ENCODE data around the gene LEKR1.
A peak's percentile ranks its signal among the peaks of the same experiment; 100 is the strongest.
"Not testable (repeated sequence)": the region's sequence is repeated elsewhere in the genome, so short reads cannot be mapped to it uniquely, and the experiment has no call there.

Gene LEKR1

DNA sequence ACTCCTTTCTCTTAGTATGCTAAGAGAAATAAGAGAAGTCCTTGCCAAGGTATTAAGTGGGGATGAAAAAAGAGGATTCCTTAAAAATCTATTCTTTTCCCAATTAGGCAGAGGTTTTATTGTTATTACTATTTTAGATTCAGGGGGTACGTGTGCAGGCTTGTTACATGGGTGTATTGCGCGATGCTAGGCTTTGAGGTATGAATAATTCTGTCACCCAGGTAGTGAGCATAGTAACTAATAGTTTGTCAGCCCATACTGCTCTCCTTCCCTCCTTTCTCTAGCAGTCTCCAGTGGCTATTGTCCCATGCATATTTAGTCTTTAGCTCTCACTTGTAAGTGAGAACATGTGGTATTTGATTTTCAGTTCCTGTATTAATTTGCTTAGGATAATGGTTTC, 83.9 kb downstream of the LEKR1 start:
- DNase-seq: no peak

- peak; percentile 13 for DNase-seq
These were observed 84.7 kb downstream of the LEKR1 start for GRCh38 chr3:156910831-156911230.

GRCh38 chr3:156914300-156914699, 88.1 kb downstream of the LEKR1 start:
- not testable (repeated sequence) for DNase-seq

GRCh38 chr3:156915372-156915771, 89.2 kb downstream of the LEKR1 start:
- no peak for DNase-seq

GRCh38 chr3:156918746-156919145, 92.6 kb downstream of the LEKR1 start:
- DNase-seq: no peak

GRCh38 chr3:156919818-156920217, 93.7 kb downstream of the LEKR1 start:
- no peak for DNase-seq

DNA sequence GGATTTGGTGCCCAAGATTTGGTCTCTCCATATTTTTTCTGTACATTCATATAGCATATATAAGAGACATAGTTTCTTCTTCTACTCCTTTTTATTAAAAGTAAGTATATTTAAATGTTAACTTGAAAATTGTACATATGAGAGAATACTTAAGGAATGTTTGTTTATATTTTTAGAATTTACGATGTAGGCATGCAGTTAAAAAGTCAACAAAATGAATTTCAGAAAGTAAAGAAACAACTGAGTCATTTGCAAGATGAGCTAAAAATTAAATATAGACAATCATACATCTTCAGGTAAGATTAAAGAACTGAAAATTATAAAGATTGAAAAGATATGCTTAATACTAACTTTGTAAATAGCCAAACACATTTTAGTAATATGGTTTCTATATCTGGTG, 94.2 kb downstream of the LEKR1 start:
- DNase-seq: no peak

DNA sequence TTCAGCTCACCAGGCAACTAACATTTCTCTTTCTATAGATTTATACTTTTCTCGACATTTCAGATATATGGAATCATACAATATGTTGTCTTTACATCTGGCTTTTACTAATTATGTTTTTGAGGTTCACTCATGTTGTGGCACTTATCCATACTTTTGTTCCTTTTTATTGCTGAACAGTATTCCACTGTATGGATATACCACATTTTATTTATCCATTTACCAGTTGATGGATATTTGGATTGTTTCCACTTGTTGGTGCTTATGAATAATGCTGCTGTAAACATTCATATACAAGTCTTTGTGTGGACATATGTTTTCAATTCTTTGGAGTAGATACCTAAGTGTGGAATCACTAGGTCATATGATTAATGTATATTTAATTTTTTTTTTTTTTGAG, 97.2 kb downstream of the LEKR1 start:
- DNase-seq: no peak

DNA sequence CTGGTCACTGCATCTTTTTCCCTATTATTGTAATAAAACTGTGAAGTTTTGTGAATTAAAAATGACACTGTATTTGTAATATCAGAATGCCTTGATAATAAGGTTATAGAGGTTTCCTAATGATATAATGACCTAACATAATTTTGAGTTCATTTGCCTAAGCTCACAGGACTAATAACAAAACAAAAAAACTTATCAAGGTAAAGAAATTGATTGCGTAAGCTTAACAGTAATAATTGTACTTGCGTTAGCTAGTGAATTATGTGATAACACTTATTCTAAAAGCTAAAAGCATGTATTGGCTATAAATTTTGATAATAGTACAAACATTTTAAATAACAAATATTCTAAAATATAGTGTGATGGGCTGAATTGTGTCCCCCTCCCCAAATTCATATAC, 112.6 kb downstream of the LEKR1 start:
- DNase-seq: no peak

DNA sequence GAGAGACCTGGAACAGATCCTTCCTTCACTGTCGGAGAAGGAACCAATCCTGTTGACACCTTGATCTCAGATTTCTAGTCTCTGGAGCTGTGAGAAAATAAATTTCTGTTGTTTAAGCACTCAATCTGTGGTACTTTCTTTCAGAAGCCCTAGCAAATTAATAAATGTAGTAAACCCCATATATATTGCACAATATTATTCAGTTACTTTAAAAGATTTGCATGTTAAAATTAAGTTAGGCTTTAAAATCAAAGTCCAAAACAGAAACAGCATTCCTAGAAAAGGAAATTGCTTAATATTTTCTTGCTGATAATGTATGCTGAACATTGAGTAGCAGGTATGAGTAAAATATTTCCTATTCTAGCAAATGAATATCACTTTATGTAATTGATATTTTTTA, 113.2 kb downstream of the LEKR1 start:
- DNase-seq: no peak

DNA sequence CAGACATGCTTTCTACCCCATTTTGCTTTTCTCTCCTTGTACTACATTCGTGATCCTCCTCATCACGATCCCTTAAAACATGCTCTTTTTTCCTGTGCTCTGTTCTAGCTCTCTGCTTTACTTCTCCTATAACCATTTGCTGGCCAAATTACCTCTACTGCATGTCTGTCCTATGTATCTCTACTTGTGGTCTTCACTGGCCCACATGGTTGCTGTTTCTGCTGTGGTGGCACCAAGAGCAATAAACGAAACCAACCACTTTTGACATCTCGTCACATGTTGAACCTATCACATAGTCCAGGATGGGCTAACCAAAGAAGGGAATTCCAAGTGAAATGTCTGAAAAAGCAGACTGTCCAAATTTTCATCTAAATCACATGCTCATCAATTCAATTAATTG, 115.2 kb downstream of the LEKR1 start:
- DNase-seq: no peak

GRCh38 chr3:156948402-156949210, 122.5 kb downstream of the LEKR1 start:
- DNase-seq: no peak

- peak; percentile 16 for DNase-seq
These were observed 125.9 kb downstream of the LEKR1 start for GRCh38 chr3:156952011-156952410.

GRCh38 chr3:156957715-156958114, 131.6 kb downstream of the LEKR1 start:
- DNase-seq: no peak

DNA sequence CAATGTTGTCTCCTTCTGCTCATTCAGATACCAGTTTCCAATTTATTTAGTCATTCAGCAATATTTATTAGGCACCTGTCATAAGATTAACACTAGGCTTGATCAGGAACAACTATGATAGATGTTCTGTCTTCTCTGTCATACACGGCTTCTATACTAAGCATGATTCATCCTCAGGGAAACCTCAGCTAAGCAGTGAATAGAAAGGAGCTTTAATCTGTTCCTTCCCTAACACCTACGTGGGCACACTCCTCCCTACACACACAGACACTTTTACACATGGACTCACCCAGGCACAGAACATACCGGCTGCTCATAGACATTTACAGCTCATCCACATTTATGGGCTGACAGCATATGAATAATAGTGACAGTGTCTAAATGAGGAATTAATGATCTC, 136.9 kb downstream of the LEKR1 start:
- DNase-seq: no peak

DNA sequence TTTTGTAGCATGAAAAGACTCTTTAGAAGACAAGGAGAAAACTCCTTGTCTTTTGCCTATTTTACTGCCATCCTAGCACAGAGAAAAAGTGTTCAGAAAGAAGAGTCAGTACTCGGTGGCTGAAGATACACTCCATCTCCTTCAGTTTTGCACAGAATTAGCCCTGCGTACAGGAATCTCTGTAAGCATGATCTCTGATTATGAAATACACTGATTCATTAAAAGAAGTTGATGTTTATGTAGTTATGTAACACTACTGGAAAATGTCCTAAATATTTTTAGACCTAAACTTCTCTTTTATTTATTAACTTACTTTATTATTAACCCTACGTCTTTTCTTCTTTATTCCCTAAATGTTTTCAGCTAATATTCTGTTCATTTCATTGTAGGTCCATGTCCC, 138.4 kb downstream of the LEKR1 start:
- DNase-seq: no peak

GRCh38 chr3:156966349-156966748, 140.2 kb downstream of the LEKR1 start:
- DNase-seq: not testable (repeated sequence)

- no peak for DNase-seq
These were observed 147.8 kb downstream of the LEKR1 start for GRCh38 chr3:156973954-156974353.

DNA sequence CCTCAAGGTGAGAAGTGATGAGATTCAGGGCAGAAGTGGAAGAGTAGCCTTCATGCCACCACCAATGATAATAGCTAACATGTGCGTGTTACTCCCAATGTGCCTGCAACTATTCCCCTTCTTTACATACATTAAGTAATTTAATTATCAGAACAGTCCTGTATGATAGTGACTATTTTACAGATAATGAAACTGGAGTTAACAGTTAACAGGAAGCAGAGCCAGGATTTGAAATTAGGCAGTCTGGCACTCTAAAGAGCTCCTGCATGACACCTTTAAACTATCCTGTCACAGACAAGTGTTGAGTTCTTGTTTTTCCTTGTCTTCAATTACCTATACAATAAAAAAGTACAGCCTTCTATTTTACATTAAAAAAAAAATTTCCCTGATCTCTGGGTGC, 148.8 kb downstream of the LEKR1 start:
- no peak for DNase-seq

GRCh38 chr3:156975721-156976120, 149.6 kb downstream of the LEKR1 start:
- no peak for DNase-seq

DNA sequence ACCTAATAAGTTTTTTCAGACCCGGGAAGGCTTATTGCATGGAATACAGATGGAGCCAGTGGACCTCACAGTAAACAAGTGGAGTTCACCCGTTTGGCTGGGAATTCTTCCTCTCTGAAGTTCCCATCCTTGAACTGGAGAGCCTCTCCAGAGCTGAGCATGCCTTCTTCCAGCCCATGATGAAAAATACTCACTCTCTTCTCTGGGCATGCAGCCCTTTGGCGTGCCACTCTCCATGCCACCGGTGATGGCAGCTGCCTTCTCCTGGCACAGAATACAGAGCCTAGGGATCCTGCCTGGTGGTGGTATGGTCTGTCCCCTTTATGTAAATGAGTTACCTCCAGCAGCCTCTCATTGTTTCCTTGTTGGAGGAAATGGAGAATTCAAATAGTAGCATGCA, 150.8 kb downstream of the LEKR1 start:
- DNase-seq: no peak

- peak; percentile 17 for DNase-seq
These were observed 152.4 kb downstream of the LEKR1 start for GRCh38 chr3:156978481-156978961.

- no peak for DNase-seq
These were observed 154.9 kb downstream of the LEKR1 start for GRCh38 chr3:156981005-156981404.

GRCh38 chr3:156983559-156983958, 157.4 kb downstream of the LEKR1 start:
- no peak for DNase-seq

- DNase-seq: no peak
These were observed 159.6 kb downstream of the LEKR1 start for GRCh38 chr3:156985711-156986110.

Measured in fibroblast of skin of abdomen (primary cell).